Body of pancreas (tissue), 4 donors: ENCODE results near the gene NCOA6. TPM values are rescaled to one million over a fixed set of nuclear protein-coding genes. Genes with fewer than 3 reads are reported as not detected.

Source experiments
- ATAC-seq: fragments of 150-250 bp; one replicate; pipeline ENCODE4 v1.9.1; 2016
- DNase-seq, 4 donors: peaks; one replicate each; pipeline ENCODE4 v3.0.0-alpha.2; 2019
- H3K27ac ChIP-seq, 4 donors: fragments of 200-600 bp; sonication (generic); 1 replicate in 3 of 4; 2 replicates in 1 of 4; pipeline versions ENCODE4 v1.5.1 to v1.6.1; 2016 to 2019; ENCODE audit warnings: mild to moderate bottlenecking in 1 of 4, mixed read lengths in 1 of 4, moderate library complexity in 1 of 4
- H3K27me3 ChIP-seq, 2 donors: fragments of 200-600 bp; sonication (generic); one replicate each; pipeline ENCODE4 v1.6.0; 2016; ENCODE audit warnings: mild to moderate bottlenecking in 1 of 2
- H3K36me3 ChIP-seq, 2 donors: fragments of 200-600 bp; sonication (generic); replicated peaks in 1 of 2; 2 replicates each; pipeline ENCODE4 v1.5.1; 2016; ENCODE audit warnings: low read depth in 2 of 2; ENCODE audit not compliant: insufficient read depth in 1 of 2
- H3K4me1 ChIP-seq: fragments of 200-600 bp; sonication (generic); one replicate; pipeline ENCODE4 v1.6.0; 2016
- H3K4me3 ChIP-seq, 2 donors: fragments of 200-600 bp; sonication (generic); 1 replicate in 1 of 2; 2 replicates in 1 of 2; pipeline ENCODE4 v1.5.1; 2016 to 2019
- H3K9me3 ChIP-seq, 3 donors: fragments of 200-600 bp; sonication (generic); 1 replicate in 2 of 3; 2 replicates in 1 of 3; pipeline ENCODE4 v1.5.1; 2016
- POLR2A ChIP-seq, 3 donors: fragments of 450-650 bp; IDR thresholded peaks; one replicate each; pipeline ENCODE4 v1.6.1; 2016; ENCODE audit warnings: antibody characterized with exemption in 3 of 3, mild to moderate bottlenecking in 2 of 3
- WGBS, 2 donors: methylation state at CpG; one replicate each; pipeline ENCODE4 v1.1.5; 2017; 5-methylcytosine and 5-hydroxymethylcytosine counted together
- intact Hi-C: fragments of 100-400 bp; cut with DNase I; formaldehyde crosslinking; loops from one replicate; pipeline ENCODE4 v1.15.1; 2023
- total RNA-seq, 2 donors: library from RNA; depleted of rRNA; stranded (reverse); fragments of >200 nt; gene quantifications; one replicate each; pipeline ENCODE4 v1.1.0, GENCODE V29; 2016
- TF ChIP-seq, protein P1 (sequence below), 7 experiments: fragments of 450-650 bp in 4 of 7; fragments of 200-600 bp in 3 of 7; sonication (generic) in 3 of 7; IDR thresholded peaks; one replicate each; pipeline ENCODE4 v1.5.1; 2016 to 2019; ENCODE audit warnings: antibody characterized with exemption in 7 of 7

NCOA6 gene
- total RNA-seq, 2 donors from 2014 or later, result 13.5 to 54.1 TPM

DNA sequence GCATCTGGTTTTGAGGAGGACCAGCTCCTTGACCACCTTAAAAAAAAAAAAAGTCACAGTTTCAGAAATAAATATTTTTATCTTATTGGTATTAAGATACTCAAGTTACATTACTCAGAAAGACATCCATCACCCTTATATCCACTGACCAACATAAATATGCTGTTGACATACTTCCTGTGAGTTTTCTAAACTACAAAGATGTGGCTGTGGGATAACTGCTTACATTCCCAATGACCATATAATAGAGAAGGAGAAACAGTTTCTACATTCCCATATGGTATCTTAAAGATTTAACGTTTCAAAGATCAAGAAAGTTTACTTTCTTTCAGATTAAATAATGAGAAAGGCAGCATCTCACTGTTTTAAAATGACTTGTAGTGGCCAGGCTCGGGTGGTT is 75.0 kb downstream of the NCOA6 start:
- Histone ChIP-seq H3K4me3 (no peak overlapping the region), H3K27me3 (no peaks in the 10 kb centered on the region), H3K36me3 (peaks cover 9 to 29% of the 10 kb centered on the region in 2 donors), H3K9me3 (no peaks in the 10 kb centered on the region), H3K27ac (no peak overlapping the region), H3K4me1 (no peaks in the 10 kb centered on the region)
- intact Hi-C loops, result no loop called here
- DNase-seq, result no peak
- WGBS, 2 donors, result 34 to 61% methylated on average over 2 of the region's 2 CpGs
- TF ChIP-seq, protein P1, sequence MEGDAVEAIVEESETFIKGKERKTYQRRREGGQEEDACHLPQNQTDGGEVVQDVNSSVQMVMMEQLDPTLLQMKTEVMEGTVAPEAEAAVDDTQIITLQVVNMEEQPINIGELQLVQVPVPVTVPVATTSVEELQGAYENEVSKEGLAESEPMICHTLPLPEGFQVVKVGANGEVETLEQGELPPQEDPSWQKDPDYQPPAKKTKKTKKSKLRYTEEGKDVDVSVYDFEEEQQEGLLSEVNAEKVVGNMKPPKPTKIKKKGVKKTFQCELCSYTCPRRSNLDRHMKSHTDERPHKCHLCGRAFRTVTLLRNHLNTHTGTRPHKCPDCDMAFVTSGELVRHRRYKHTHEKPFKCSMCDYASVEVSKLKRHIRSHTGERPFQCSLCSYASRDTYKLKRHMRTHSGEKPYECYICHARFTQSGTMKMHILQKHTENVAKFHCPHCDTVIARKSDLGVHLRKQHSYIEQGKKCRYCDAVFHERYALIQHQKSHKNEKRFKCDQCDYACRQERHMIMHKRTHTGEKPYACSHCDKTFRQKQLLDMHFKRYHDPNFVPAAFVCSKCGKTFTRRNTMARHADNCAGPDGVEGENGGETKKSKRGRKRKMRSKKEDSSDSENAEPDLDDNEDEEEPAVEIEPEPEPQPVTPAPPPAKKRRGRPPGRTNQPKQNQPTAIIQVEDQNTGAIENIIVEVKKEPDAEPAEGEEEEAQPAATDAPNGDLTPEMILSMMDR (IDR thresholded peaks at IDR 0.05), result no peak
- TF ChIP-seq POLR2A (IDR thresholded peaks at IDR 0.05), result no peak
- ATAC-seq, result no peak

DNA sequence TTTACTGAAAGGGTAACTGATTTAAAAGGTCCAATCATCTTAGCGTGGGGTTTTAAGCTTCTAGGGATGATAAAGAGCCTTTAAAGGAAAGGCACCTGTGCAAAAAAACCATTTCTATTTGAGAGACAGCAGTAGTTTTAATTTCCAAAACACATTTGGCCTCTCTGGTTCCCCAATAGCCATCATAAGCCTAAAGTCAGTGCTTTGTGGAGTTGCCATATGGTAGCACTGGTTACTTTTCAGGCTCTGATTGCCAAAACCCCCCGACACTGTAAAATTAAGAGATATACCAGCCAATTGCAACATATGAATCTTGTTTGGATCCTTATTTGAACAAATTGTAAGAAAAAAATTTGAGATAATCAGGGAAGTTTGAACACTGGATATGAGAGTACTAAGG is 76.7 kb downstream of the NCOA6 start:
- Histone ChIP-seq H3K4me1 (no peaks in the 10 kb centered on the region), H3K4me3 (no peak overlapping the region), H3K27me3 (no peaks in the 10 kb centered on the region), H3K9me3 (no peaks in the 10 kb centered on the region), H3K36me3 (peaks cover 9 to 22% of the 10 kb centered on the region in 2 donors), H3K27ac (no peak overlapping the region)
- DNase-seq (no peak), ATAC-seq (no peak)
- intact Hi-C loops, result no loop called here
- TF ChIP-seq, protein P1 (IDR thresholded peaks at IDR 0.05), result no peak
- TF ChIP-seq POLR2A (IDR thresholded peaks at IDR 0.05), result no peak
- WGBS, 2 donors, result 94 to 96% methylated on average over 2 of the region's 2 CpGs

DNA sequence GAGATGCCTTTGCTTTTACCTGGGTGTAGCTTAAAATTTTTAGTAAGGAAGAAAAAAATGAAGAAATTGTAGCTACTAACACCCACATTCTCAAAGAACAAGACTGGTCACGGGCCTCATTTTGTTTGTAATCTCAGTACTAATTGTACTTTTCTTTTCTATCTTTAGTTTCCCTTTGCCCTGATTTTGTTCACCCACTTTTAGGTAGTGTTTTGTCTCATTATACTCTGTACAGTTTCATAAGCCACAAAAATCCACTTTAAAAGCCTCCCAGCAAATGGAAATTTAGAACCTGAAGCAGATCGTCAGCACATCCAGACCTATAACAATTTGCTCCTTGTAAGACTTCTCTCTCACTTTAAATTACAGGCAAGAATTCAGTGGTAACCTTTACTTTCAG is 78.0 kb downstream of the NCOA6 start:
- no peaks in the 10 kb centered on the region for H3K4me1 ChIP-seq
- no peak for ATAC-seq
- 86 to 95% methylated on average over 2 of the region's 2 CpGs for WGBS, 2 donors
- intact Hi-C loops, result no loop called here
- TF ChIP-seq, protein P1 (IDR thresholded peaks at IDR 0.05), result no peak
- TF ChIP-seq POLR2A (IDR thresholded peaks at IDR 0.05), result no peak
- no peak overlapping the region for H3K27ac ChIP-seq
- H3K9me3 ChIP-seq, result no peaks in the 10 kb centered on the region
- H3K4me3 ChIP-seq, result no peak overlapping the region
- peaks cover 9 to 26% of the 10 kb centered on the region in 2 donors for H3K36me3 ChIP-seq
- H3K27me3 ChIP-seq, result no peaks in the 10 kb centered on the region
- no peak for DNase-seq

DNA sequence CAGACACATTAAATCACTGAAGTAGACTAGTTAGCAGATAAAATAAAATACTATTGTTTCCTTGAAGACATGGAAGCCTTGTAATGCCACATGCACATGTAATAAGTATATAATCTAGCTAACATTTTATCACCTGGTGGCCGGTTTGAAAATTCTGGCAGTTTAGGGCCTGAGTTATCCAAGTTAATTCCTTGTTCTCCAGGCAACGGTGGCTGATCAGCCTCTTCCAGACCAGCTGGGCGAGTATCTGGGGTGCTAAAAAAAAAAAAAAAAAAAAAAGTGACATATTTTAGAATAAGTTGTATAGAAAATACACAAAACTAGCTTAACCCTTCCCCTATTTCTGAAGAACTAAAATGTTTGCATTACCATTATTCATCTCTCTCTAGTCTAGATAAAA is 78.8 kb downstream of the NCOA6 start:
- Histone ChIP-seq H3K9me3 (no peaks in the 10 kb centered on the region), H3K4me1 (no peaks in the 10 kb centered on the region), H3K36me3 (peaks cover 9 to 22% of the 10 kb centered on the region in 2 donors), H3K27ac (no peak overlapping the region), H3K27me3 (no peaks in the 10 kb centered on the region), H3K4me3 (no peak overlapping the region)
- DNase-seq (no peak), ATAC-seq (no peak)
- TF ChIP-seq, protein P1 (IDR thresholded peaks at IDR 0.05), result no peak
- TF ChIP-seq POLR2A (IDR thresholded peaks at IDR 0.05), result no peak
- intact Hi-C loops, result no loop called here
- WGBS, 2 donors, result 73 to 77% methylated on average over 3 of the region's 3 CpGs

DNA sequence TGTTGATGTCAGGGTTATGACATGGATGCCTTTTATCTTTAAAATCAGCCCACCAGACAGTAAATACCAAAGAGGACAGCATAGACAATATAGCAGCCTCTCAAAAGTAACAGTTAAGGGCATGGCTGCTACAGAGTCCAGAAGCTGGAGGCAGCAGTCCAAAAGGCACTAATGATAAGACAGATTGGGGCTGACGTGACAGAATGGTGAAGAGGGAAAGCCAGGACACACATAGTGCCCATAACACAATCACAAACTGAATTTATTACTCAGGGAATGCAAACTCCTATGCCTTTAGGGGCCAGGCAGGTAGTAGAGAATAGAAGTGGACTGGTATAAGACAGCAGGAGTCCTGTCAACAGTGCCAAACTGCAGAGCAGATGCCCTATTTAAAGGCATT is 80.6 kb downstream of the NCOA6 start:
- intact Hi-C loops, result no loop called here
- no peak for DNase-seq
- H3K36me3 ChIP-seq, result peaks cover 6 to 23% of the 10 kb centered on the region in 2 donors

More for the DNA sequence above, 80.6 kb downstream of the NCOA6 start:
- 57 to 72% methylated on average over 1 of the region's 1 CpG for WGBS, 2 donors
- Histone ChIP-seq H3K4me1 (no peaks in the 10 kb centered on the region), H3K9me3 (no peaks in the 10 kb centered on the region), H3K27me3 (no peaks in the 10 kb centered on the region), H3K27ac (no peak overlapping the region), H3K4me3 (no peak overlapping the region)
- no peak for ATAC-seq
- no peak for TF ChIP-seq POLR2A (IDR thresholded peaks at IDR 0.05)
